Activated naive CD4-positive, alpha-beta T cell (primary cell): ENCODE data around the gene THAP2.

Experiments used
- DNase-seq, 4 experiments: peaks; one replicate each; lab custom pipeline; 2025; lab: John Stamatoyannopoulos, UW

The THAP2 gene

GRCh38 chr12:71703206-71703605 is 39.1 kb downstream of the THAP2 start:
- DNase-seq, result no peak

DNA sequence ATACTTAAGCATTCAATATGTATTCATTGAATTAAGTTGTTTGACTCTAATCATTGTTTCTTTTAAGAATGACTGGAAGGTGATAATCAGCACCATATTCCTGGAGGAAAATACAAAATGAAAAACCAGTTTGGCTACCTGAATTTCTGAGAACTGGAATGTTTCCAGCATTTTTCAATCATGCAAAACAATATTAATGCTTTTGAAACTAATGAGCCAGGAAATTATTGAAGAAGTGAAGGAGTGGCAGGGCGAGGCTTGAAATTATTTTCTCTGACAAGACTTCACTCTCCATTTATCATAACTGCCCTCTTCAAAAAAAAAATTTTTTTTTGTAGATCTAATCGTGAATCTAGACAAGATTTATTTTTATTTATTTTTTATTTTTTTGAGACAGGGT is 40.8 kb downstream of the THAP2 start:
- DNase-seq, result no peak

DNA sequence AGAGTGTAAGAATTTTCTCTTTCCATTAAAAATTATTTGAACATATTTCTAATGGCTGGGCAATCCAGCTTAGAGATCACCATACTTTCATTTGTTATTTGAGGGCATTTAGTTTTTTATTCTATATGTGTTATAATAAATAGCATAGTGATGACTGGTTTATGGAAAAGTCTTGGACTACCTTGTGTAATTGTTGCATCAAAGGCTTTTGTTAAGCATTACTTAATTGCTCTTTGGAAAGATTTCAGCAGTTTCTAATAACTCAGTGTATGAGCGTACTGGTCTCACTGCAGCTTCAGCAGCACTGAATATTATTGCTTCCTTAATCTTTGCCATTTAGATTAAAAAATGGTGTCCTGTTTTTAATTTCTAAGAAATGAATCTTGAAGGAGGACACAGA is 44.6 kb downstream of the THAP2 start:
- no peak for DNase-seq

DNA sequence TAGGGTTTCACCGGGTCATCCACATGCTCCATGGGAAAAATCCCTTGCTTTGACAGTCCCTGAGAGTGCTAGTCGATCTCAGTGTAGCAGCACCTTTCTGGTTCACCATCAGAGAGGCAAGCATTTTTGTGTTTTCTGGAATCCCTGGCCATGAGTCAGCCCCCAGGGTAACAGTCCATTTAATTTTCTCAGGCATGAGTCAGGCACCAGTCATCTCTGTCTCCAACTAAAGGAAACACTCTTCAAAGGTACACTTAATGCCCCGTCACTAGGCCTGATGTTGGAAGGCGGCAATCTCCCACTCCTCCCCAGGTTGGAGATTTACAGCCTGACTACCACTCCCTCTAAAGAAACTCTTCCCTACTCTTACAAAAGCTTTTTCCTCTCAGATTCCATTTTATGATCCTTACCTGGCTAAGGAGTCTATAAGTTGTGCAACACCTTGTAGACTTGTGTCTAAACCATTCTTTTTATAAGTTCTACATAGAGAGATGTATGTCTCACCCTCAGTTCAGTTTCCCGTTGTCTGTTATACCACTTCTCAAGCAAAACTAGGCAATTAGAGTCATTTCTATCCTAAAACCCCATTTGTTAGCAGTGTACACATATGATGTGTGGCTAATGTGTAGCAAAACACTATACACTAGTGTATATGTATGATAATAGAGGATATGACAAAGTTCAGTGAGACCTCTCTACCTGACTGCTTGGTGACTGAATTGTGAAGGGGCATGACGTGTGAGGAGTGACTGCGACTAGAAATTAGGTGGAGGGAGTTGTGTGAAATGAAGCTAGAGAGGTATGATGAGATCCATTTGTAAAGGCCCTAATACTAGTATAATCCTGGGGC is 46.4 kb downstream of the THAP2 start:
- DNase-seq, result no peak

DNA sequence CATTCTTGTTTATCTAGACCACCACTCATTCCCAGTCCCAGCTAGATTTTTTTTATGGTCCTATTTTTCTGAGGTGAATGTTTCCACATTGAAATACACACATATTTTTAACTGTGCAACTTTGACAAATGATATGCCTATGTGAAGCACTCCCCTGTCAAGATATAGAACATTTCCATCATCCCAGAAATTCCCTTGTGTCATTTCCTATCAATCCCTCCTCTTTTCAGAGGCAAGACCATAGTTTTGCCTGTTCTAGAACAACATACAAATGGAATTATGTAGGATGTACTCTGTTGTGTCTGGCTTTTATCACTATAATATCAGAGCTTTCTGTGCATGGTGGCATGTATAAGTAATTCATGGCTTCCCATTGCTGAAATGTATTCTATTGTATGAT is 54.5 kb downstream of the THAP2 start:
- DNase-seq, result no peak

DNA sequence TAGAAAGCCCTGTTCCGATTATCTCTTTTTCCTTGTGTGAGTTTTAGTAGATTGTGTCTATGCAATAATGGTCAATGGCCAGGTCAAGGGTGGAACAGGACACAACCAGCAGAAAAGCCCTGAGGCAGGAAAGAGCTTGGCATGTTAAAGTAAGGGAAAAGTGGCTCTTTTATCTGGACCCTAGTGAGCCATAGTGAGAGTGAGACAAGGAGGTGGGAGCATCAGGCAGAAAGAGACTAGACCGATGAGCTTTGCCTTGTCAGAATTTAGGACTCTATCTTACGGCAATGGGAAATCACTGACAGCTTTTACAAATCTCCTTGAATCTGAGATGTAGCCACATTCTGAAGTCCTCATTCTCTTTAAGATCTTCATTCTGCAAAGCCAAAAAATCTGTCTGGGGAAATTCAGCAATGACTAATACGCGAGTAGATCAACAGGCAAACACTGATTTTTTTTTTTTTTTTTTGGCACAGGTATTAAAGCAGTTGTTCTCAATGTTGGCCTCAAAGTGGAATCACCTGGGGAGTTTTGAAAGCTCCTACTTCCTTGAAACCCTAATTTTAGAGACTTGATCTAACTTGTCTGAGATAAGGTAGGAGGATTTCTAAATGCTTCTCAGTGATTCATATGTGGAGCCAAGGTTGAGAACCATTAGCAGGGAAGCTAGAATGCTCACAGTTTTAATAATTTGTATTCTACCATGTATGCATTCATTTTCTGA is 55.7 kb downstream of the THAP2 start:
- DNase-seq, result no peak

GRCh38 chr12:71721783-71722505 is 57.8 kb downstream of the THAP2 start:
- no peak for DNase-seq

DNA sequence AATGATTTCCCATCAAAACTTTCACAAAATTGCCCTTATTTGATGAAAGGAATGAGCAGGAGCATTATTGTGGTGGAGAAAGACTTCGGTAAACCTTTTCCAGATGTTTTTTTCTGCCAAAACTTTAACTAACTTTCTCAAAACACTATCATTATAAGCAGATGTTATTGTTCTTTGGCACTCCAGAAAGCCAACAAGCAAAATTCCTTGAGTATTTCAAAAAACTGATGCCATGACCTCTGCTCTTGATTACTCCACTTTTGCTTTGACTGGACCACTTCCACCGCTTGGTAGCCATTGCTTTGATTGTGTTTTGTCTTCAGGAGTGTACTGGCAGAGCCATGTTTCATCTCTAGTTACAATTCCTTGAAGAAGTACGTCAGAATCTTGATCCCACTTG is 60.9 kb downstream of the THAP2 start:
- DNase-seq, result no peak

GRCh38 chr12:71726548-71726947 is 62.4 kb downstream of the THAP2 start:
- no peak for DNase-seq

DNA sequence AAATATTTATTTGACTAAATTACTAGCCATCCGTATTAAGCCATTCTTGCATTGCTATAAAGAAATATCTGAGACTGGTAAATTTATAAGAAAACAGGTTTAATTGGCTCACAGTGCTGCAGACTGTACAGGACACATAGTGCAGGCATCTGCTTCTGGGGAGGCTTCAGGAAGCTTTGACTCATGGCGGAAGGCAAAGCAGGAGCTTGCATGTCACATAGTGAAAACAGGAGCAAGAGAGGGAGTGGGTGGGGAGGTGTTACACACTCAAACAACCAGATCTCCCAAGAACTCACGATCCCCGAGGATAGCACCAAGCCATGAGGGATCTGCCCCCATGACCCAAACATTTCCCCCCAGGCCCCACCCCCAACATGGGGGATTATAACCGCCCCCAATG is 63.9 kb downstream of the THAP2 start:
- DNase-seq, result no peak
